Measurements from ENCODE around the gene C10orf71.

The C10orf71 gene

GRCh38 chr10:49313501-49314070 is 14.6 kb downstream of the C10orf71 start:
- no peak for TF ChIP-seq FOXM1 (IDR thresholded peaks at IDR 0.05; ENCODE audit: borderline replicate concordance, low read depth)
- no peak for TF ChIP-seq NFIC (IDR thresholded peaks at IDR 0.05)
- no peak for TF ChIP-seq TAF1 (IDR thresholded peaks at IDR 0.05; ENCODE audit: low read depth)
- TF ChIP-seq TEAD4 (IDR thresholded peaks at IDR 0.05): no peak
- TF ChIP-seq EP300 (IDR thresholded peaks at IDR 0.05; ENCODE audit: borderline replicate concordance): no peak
- no peak for TF ChIP-seq USF1 (IDR thresholded peaks at IDR 0.05)

GRCh38 chr10:49314806-49315205 is 15.8 kb downstream of the C10orf71 start:
- no peak for TF ChIP-seq ZBTB7A (IDR thresholded peaks at IDR 0.05; ENCODE audit: low read depth)
- no peak for TF ChIP-seq CREB1 (IDR thresholded peaks at IDR 0.05; ENCODE audit: low read depth)
- TF ChIP-seq TAF1 (IDR thresholded peaks at IDR 0.05; ENCODE audit: low read depth): no peak
- TF ChIP-seq TCF12 (IDR thresholded peaks at IDR 0.05; ENCODE audit: low read depth): no peak
- TF ChIP-seq USF1 (IDR thresholded peaks at IDR 0.05): no peak
- no peak for TF ChIP-seq NFIC (IDR thresholded peaks at IDR 0.05)
- no peak for TF ChIP-seq MAX (IDR thresholded peaks at IDR 0.05)
- TF ChIP-seq YY1 (IDR thresholded peaks at IDR 0.05; ENCODE audit: low read depth): no peak
- TF ChIP-seq REST (IDR thresholded peaks at IDR 0.05; ENCODE audit: low read depth): no peak
- TF ChIP-seq FOXM1 (IDR thresholded peaks at IDR 0.05; ENCODE audit: borderline replicate concordance, low read depth): no peak
- no peak for TF ChIP-seq CEBPB (IDR thresholded peaks at IDR 0.05)
- TF ChIP-seq RAD21 (IDR thresholded peaks at IDR 0.05; ENCODE audit: low read depth): no peak
- TF ChIP-seq EGR1 (IDR thresholded peaks at IDR 0.05): no peak

GRCh38 chr10:49318028-49318427 is 19.1 kb downstream of the C10orf71 start:
- TF ChIP-seq NFIC (IDR thresholded peaks at IDR 0.05) (no peak), MAX (IDR thresholded peaks at IDR 0.05) (no peak), TEAD4 (IDR thresholded peaks at IDR 0.05) (no peak), CREB1 (IDR thresholded peaks at IDR 0.05; ENCODE audit: low read depth) (no peak), ZBTB7A (IDR thresholded peaks at IDR 0.05; ENCODE audit: low read depth) (no peak), USF1 (IDR thresholded peaks at IDR 0.05) (no peak), YY1 (IDR thresholded peaks at IDR 0.05; ENCODE audit: low read depth) (no peak), TAF1 (IDR thresholded peaks at IDR 0.05; ENCODE audit: low read depth) (no peak)

GRCh38 chr10:49318755-49319154 is 19.8 kb downstream of the C10orf71 start:
- TF ChIP-seq NFIC (IDR thresholded peaks at IDR 0.05) (no peak), YY1 (IDR thresholded peaks at IDR 0.05; ENCODE audit: low read depth) (no peak), TAF1 (IDR thresholded peaks at IDR 0.05; ENCODE audit: low read depth) (no peak), TEAD4 (IDR thresholded peaks at IDR 0.05) (no peak), CEBPB (IDR thresholded peaks at IDR 0.05) (no peak), ZBTB7A (IDR thresholded peaks at IDR 0.05; ENCODE audit: low read depth) (no peak), REST (IDR thresholded peaks at IDR 0.05; ENCODE audit: low read depth) (no peak), TCF12 (IDR thresholded peaks at IDR 0.05; ENCODE audit: low read depth) (no peak), MAX (IDR thresholded peaks at IDR 0.05) (no peak), EGR1 (IDR thresholded peaks at IDR 0.05) (no peak), FOXM1 (IDR thresholded peaks at IDR 0.05; ENCODE audit: borderline replicate concordance, low read depth) (no peak), EP300 (IDR thresholded peaks at IDR 0.05; ENCODE audit: borderline replicate concordance) (no peak), RAD21 (IDR thresholded peaks at IDR 0.05; ENCODE audit: low read depth) (no peak), USF1 (IDR thresholded peaks at IDR 0.05) (no peak), CREB1 (IDR thresholded peaks at IDR 0.05; ENCODE audit: low read depth) (no peak)

- TF ChIP-seq EP300 (IDR thresholded peaks at IDR 0.05; ENCODE audit: borderline replicate concordance) (no peak), NFIC (IDR thresholded peaks at IDR 0.05) (no peak), USF1 (IDR thresholded peaks at IDR 0.05) (no peak), TAF1 (IDR thresholded peaks at IDR 0.05; ENCODE audit: low read depth) (no peak), RAD21 (IDR thresholded peaks at IDR 0.05; ENCODE audit: low read depth) (no peak), TCF12 (IDR thresholded peaks at IDR 0.05; ENCODE audit: low read depth) (no peak), ZBTB7A (IDR thresholded peaks at IDR 0.05; ENCODE audit: low read depth) (no peak), REST (IDR thresholded peaks at IDR 0.05; ENCODE audit: low read depth) (no peak), YY1 (IDR thresholded peaks at IDR 0.05; ENCODE audit: low read depth) (no peak), CREB1 (IDR thresholded peaks at IDR 0.05; ENCODE audit: low read depth) (no peak), EGR1 (IDR thresholded peaks at IDR 0.05) (no peak), FOXM1 (IDR thresholded peaks at IDR 0.05; ENCODE audit: borderline replicate concordance, low read depth) (no peak), TEAD4 (IDR thresholded peaks at IDR 0.05) (no peak), CEBPB (IDR thresholded peaks at IDR 0.05) (no peak), MAX (IDR thresholded peaks at IDR 0.05) (no peak)
These were observed 20.2 kb downstream of the C10orf71 start for GRCh38 chr10:49319206-49319605.
